Subcutaneous abdominal adipose tissue (tissue), 5 donors: ENCODE results near the gene CTBP2.

Experiments
- H3K27ac ChIP-seq: one replicate; pipeline ENCODE4 v1.7.0; 2013; ENCODE audit warnings: low read depth, mild to moderate bottlenecking, inconsistent platforms, low read length, moderate library complexity
- H3K27me3 ChIP-seq, 5 donors: one replicate each; pipeline ENCODE4 v1.7.0; 2013; ENCODE audit warnings: low read length in 5 of 5, inconsistent platforms in 1 of 5; ENCODE audit not compliant: control insufficient read depth in 5 of 5, insufficient read depth in 4 of 5
- H3K36me3 ChIP-seq, 5 donors: one replicate each; pipeline ENCODE4 v1.7.0; 2013; ENCODE audit warnings: low read length in 5 of 5; ENCODE audit not compliant: control insufficient read depth in 5 of 5, insufficient read depth in 5 of 5
- H3K4me1 ChIP-seq, 5 donors: one replicate each; pipeline ENCODE4 v1.7.0; 2013; ENCODE audit warnings: low read length in 5 of 5, mild to moderate bottlenecking in 3 of 5, moderate library complexity in 1 of 5; ENCODE audit not compliant: control insufficient read depth in 5 of 5, insufficient read depth in 5 of 5
- H3K4me3 ChIP-seq, 5 donors: one replicate each; pipeline ENCODE4 v1.7.0; 2013; ENCODE audit warnings: low read length in 5 of 5, low read depth in 1 of 5
- H3K9ac ChIP-seq, 5 donors: one replicate each; pipeline ENCODE4 v1.7.0; 2013; ENCODE audit warnings: low read length in 5 of 5, mild to moderate bottlenecking in 4 of 5, moderate library complexity in 3 of 5
- H3K9me3 ChIP-seq, 5 donors: one replicate each; pipeline ENCODE4 v1.7.0; 2013; ENCODE audit warnings: low read length in 5 of 5; ENCODE audit not compliant: control insufficient read depth in 5 of 5
- donor health status: healthy.
- donor health status: healthy.
- donor health status: healthy.
- donor health status: healthy.
- donor health status: healthy.

The CTBP2 gene

DNA sequence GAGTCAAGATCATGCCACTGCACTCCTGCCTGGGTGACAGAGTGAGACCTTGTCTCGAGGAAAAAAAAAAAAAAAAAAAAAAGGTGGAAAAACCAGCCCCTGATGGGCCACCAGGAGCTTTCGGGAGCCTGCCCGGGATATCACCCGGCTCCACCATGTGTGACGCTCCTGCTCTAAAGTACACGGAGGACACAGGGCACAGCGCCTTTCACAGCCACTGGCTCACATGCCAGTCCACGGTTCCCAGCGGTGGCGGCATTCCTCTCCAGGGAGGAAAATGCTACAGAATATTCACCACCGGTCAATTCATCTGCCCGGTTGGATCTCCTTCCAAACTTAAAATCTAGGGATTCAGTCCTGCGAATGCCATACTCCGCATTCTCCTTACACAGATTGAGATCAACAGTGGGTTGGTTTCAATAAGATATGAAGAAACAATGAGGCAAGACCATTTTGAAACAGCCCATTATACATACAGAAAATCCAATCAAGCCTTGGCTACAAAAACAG, 81.2 kb downstream of the CTBP2 start:
- no peaks in the 10 kb centered on the region for H3K27me3 ChIP-seq
- no peak overlapping the region for H3K9ac ChIP-seq
- peaks cover 0 to 9% (median 4%) of the 10 kb centered on the region in 5 donors for H3K36me3 ChIP-seq
- H3K4me3 ChIP-seq: no peak overlapping the region
- peaks cover 0 to 16% (median 0%) of the 10 kb centered on the region in 5 donors for H3K4me1 ChIP-seq
- no peaks in the 10 kb centered on the region for H3K9me3 ChIP-seq
- H3K27ac ChIP-seq: no peak overlapping the region

DNA sequence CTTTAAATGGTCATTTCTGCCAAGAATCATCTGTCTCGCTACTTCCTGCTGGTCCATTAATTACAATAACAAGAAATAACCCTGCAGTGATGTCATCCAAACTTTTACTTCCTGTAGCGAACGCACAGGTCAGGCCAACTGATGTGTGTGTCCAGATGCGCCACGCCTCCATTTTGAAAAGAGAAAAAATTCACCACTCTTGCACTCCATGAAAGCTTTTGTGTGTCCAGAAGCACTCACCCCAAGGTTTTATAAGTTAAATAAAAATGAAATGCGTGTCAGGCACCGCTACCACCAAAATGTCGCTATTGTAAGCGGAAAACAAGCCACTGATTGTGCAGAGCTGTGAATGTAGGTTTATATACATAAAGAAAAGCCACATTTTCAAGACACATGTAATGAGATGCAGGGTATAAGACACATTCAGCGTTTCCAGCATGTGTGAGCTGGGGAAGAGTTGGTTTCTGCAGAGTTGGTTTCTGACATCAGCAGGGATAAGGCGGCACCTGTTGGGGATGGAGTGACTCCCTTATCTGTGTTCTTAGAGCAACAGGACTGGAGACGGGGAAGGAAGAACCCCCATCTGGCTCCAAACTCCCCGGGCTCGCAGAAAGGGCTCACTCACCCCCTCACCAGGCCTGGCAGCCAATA, 83.3 kb downstream of the CTBP2 start:
- H3K9ac ChIP-seq: no peak overlapping the region
- H3K27me3 ChIP-seq: no peaks in the 10 kb centered on the region
- peaks cover 0 to 14% (median 0%) of the 10 kb centered on the region in 5 donors for H3K4me1 ChIP-seq
- peaks cover 0 to 19% (median 5%) of the 10 kb centered on the region in 5 donors for H3K36me3 ChIP-seq
- H3K9me3 ChIP-seq: no peaks in the 10 kb centered on the region
- peak overlapping the region; percentile 7 for H3K27ac ChIP-seq
- H3K4me3 ChIP-seq: peak overlapping the region in 1 of 5 donors; percentile 7

DNA sequence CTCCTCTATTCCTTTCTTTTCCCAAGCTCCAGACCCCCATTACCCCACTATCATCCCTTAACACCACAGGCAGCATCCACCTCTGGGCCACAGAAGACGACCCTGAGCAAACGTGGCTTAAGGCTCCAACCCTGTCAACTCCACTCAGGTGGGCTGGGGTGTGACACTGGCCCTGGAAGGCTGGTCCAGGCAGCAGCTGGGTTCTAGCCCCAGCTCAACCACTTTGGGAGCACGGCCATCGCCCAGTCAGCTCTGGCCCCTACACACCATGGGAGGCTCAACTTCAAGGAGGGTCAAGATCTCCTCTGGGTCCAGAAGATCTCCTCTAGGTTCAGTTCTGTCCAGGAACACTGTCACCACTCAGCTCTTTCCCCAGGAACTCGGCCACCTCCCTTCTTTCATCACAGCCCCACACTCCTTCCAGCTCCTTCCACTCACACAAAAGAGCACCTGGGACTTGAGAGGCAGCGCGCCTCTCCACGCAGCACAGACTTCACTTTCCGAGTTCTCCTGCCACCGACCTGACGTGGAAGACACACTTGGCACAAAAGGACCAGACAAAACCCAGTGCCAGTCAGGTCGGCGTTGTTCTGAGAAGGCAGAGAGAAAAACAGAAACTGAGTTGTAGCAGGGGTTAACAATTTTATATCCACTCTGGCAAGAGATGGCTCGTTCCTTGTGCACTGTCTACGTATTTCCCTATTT, 84.1 kb downstream of the CTBP2 start:
- peaks cover 0 to 16% (median 2%) of the 10 kb centered on the region in 5 donors for H3K36me3 ChIP-seq
- H3K27me3 ChIP-seq: no peaks in the 10 kb centered on the region
- H3K9me3 ChIP-seq: no peaks in the 10 kb centered on the region
- peak overlapping the region; percentile 44 for H3K27ac ChIP-seq
- H3K9ac ChIP-seq: peak overlapping the region in 1 of 5 donors; percentile 10
- peak overlapping the region in 1 of 5 donors; percentile 7 for H3K4me3 ChIP-seq
- peaks cover 0 to 14% (median 0%) of the 10 kb centered on the region in 5 donors for H3K4me1 ChIP-seq

DNA sequence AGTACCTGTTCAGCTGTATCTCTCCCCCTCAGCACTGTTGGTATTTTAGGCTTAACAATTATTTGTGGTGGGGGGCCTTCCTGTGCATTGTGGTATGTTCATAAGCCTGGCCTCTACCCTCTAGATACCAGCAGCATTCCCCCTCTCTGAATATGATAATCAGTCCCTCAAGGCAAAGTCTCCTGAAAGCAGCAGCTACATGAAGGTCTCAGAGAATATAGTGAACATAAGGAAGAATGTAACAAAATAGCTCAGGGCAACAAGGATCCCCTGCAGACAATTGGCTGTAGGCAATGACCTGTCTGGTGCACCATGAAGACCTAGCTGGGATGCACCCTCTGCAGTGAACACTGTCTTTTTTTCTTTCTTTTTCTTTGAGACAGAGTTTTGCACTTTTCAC, 86.4 kb downstream of the CTBP2 start:
- Histone ChIP-seq H3K27ac (no peak overlapping the region), H3K36me3 (peaks cover 0 to 19% (median 2%) of the 10 kb centered on the region in 5 donors), H3K4me3 (no peak overlapping the region)

DNA sequence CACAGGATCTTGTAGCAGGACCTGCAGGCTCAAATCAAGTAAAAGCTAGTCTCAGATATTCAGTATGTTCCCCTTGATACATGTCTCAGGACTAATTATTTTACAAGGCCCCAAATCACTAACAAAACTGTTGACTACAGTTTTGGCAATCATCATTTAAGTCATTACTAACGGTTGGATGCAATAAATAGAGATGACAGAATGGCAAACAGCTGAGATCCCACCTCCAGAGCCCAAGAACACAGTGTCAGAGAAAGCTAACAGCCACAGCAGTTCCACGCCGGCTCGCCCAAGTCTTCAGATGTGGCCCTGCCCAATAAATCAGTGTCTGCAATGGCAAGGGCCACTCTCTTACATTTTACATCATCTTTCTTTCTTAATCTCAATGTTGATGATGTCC, 87.6 kb downstream of the CTBP2 start:
- Histone ChIP-seq H3K27ac (no peak overlapping the region), H3K9me3 (no peaks in the 10 kb centered on the region), H3K27me3 (no peaks in the 10 kb centered on the region), H3K9ac (no peak overlapping the region), H3K4me1 (peaks cover 0 to 20% (median 0%) of the 10 kb centered on the region in 5 donors), H3K4me3 (no peak overlapping the region), H3K36me3 (peaks cover 0 to 19% (median 2%) of the 10 kb centered on the region in 5 donors)

More for the DNA sequence above, 86.4 kb downstream of the CTBP2 start:
- no peaks in the 10 kb centered on the region for H3K27me3 ChIP-seq
- peaks cover 0 to 14% (median 0%) of the 10 kb centered on the region in 5 donors for H3K4me1 ChIP-seq
- no peaks in the 10 kb centered on the region for H3K9me3 ChIP-seq
- no peak overlapping the region for H3K9ac ChIP-seq

DNA sequence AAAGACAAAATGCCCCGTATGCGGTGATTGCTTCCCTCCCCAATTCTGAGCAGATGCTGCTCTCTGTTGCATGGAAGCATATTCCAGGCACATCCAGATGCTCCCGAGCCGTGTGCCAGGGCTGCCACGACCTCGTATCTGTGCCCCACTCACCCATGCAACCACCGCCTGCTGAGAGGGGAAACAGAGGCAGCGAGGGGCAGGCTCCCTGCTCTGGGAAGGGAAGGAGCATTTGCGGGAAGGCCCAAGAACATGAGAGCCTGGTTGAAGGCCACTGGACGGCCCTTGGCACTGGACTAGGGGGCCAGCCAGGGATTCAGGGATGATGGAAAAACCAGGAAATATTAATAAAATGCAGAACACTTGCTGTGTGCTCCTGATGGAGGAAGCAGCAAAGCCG, 89.4 kb downstream of the CTBP2 start:
- Histone ChIP-seq H3K9ac (no peak overlapping the region), H3K4me1 (peaks cover 0 to 6% (median 0%) of the 10 kb centered on the region in 5 donors), H3K27ac (no peak overlapping the region), H3K27me3 (no peaks in the 10 kb centered on the region), H3K36me3 (peaks cover 0 to 24% (median 5%) of the 10 kb centered on the region in 5 donors), H3K9me3 (no peaks in the 10 kb centered on the region), H3K4me3 (no peak overlapping the region)

DNA sequence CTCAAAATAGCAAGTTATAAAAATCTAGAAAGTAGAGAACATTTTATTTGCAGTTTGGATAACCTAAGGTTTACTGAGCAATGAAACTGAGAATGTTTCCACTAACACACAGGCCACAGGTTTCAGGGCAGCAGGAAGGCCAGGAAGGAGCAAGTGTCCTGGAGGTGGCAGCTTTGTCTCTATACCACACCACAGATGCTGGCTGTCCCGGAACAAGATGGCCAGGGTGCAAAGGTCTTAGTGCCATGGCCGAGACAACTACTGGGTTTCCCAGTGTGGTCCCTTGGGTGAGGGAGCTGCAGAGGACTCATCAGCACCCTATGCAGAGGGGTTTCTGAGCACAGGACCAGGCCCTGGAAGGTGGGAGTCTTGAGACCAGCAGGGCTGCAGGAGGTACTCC, 92.0 kb downstream of the CTBP2 start:
- H3K9ac ChIP-seq: no peak overlapping the region
- H3K4me3 ChIP-seq: no peak overlapping the region
- peaks cover 5 to 26% (median 13%) of the 10 kb centered on the region in 5 donors for H3K4me1 ChIP-seq
- H3K27ac ChIP-seq: no peak overlapping the region
- no peaks in the 10 kb centered on the region for H3K9me3 ChIP-seq
- no peaks in the 10 kb centered on the region for H3K27me3 ChIP-seq
- peaks cover 0 to 11% (median 4%) of the 10 kb centered on the region in 5 donors for H3K36me3 ChIP-seq

DNA sequence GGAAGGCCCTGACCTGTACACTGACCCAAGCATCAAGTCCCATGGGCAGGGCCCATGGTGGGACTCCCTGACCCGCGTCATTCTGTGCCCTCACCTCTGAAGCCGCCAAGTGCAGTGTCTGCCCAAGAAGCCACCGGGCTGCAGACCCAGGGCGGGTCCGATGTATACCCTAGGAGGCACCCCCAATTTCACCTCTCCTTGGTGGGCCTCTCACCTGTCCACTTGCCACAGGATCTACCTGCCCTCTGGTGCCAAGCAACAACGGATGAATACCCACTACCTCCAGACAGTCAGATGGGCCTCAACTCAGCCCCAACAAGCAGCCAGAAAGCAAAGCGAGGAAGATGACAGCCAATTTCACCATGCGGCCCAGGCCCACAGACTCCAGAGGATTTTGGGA, 92.6 kb downstream of the CTBP2 start:
- Histone ChIP-seq H3K27ac (no peak overlapping the region), H3K4me3 (no peak overlapping the region), H3K9me3 (no peaks in the 10 kb centered on the region), H3K9ac (no peak overlapping the region), H3K27me3 (no peaks in the 10 kb centered on the region), H3K36me3 (peaks cover 0 to 10% (median 4%) of the 10 kb centered on the region in 5 donors), H3K4me1 (peaks cover 5 to 32% (median 19%) of the 10 kb centered on the region in 5 donors)

DNA sequence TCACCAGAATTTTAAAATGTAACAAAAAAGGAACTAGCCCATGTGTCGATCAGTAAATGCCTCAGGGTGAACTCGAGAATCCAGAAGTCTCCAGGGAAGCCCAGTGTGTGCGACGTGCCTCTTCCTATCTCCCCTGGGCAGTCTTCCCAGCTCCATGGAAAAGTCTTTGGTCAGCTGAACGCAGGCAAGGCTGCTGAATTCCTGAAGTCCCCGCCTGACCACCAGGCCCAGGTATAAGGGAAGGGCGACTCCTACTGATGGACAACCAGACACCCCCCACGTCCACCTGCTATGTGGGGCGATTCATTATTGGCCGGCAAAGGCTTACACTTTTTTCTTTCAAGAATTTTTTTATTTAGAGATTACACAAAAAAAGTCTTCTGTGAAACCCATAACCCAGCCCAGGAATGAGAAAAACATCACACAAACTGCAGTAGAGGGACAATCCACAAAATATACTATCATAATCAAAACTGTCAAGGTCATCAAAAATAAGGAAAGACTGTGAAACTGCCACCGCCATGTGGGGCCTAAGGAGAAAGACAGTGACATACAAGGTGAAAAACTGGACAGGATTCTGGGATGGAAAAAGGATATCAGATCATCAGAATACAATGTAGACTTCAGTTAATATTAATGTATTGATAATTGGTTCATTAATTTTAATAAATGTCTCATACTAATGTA, 93.5 kb downstream of the CTBP2 start:
- Histone ChIP-seq H3K4me3 (no peak overlapping the region), H3K27me3 (no peaks in the 10 kb centered on the region), H3K36me3 (peaks cover 0 to 8% (median 4%) of the 10 kb centered on the region in 5 donors), H3K9me3 (no peaks in the 10 kb centered on the region), H3K4me1 (peaks cover 5 to 40% (median 27%) of the 10 kb centered on the region in 5 donors), H3K27ac (no peak overlapping the region), H3K9ac (no peak overlapping the region)
